Inferior parietal cortex (tissue), 1 donor: ENCODE measurements around the gene PRF1.

Experiments used
- DNase-seq: peaks from one replicate; pipeline ENCODE4 v3.0.0-alpha.2; 2016; ENCODE audit errors: extremely low spot score

The PRF1 gene

GRCh38 chr10:70578371-70578947, 24.1 kb downstream of the PRF1 start:
- no peak for DNase-seq

GRCh38 chr10:70576803-70577517, 25.6 kb downstream of the PRF1 start:
- no peak for DNase-seq

- peak; percentile 50 for DNase-seq
Measured at GRCh38 chr10:70575874-70576802, 26.4 kb downstream of the PRF1 start.

- no peak for DNase-seq
Measured at GRCh38 chr10:70575486-70575873, 27.1 kb downstream of the PRF1 start.

GRCh38 chr10:70573599-70574506, 28.7 kb downstream of the PRF1 start:
- no peak for DNase-seq

GRCh38 chr10:70571636-70572439, 30.7 kb downstream of the PRF1 start:
- DNase-seq, result no peak

GRCh38 chr10:70571236-70571635, 31.3 kb downstream of the PRF1 start:
- no peak for DNase-seq

GRCh38 chr10:70568781-70569495, 33.6 kb downstream of the PRF1 start:
- DNase-seq, result no peak

- no peak for DNase-seq
Measured at GRCh38 chr10:70568113-70568512, 34.4 kb downstream of the PRF1 start.

- DNase-seq, result no peak
Measured at GRCh38 chr10:70567603-70568002, 34.9 kb downstream of the PRF1 start.

- no peak for DNase-seq
Measured at GRCh38 chr10:70566515-70567290, 35.8 kb downstream of the PRF1 start.

GRCh38 chr10:70565556-70566514, 36.7 kb downstream of the PRF1 start:
- DNase-seq, result no peak

- no peak for DNase-seq
Measured at GRCh38 chr10:70564901-70565351, 37.6 kb downstream of the PRF1 start.

GRCh38 chr10:70564113-70564725, 38.3 kb downstream of the PRF1 start:
- DNase-seq, result no peak

- no peak for DNase-seq
Measured at GRCh38 chr10:70563230-70563629, 39.3 kb downstream of the PRF1 start.

GRCh38 chr10:70562036-70562755, 40.3 kb downstream of the PRF1 start:
- DNase-seq, result no peak

- no peak for DNase-seq
Measured at GRCh38 chr10:70561558-70561957, 41.0 kb downstream of the PRF1 start.
